HG03064 (cell line): Measurements from ENCODE around the gene CCDC146.
A peak's percentile ranks its signal among the peaks of the same experiment; 100 is the strongest.
"Not testable (repeated sequence)": the region's sequence is repeated elsewhere in the genome, so short reads cannot be mapped to it uniquely, and the experiment has no call there.

ENCODE experiments used
- ATAC-seq: cut with Tn5 transposase; IDR thresholded peaks from one replicate; pipeline ENCODE4 v1.9.1; 2021; ENCODE audit warnings: low read depth; ENCODE audit not compliant: unreplicated experiment

Gene CCDC146

GRCh38 chr7:77199013-77199966 is 76.9 kb downstream of the CCDC146 start, which contains the start of gene FGL2:
TSS of gene FGL2 (minus strand) at chr7:77199819. CDS start at chr7:77199793, 26 bp downstream.
- no peak for ATAC-seq

- ATAC-seq, result no peak
Measured at GRCh38 chr7:77200542-77200941, 78.1 kb downstream of the CCDC146 start.

- ATAC-seq, result peak; percentile 82
Measured at GRCh38 chr7:77202481-77202976, 80.1 kb downstream of the CCDC146 start.

- no peak for ATAC-seq
Measured at GRCh38 chr7:77205706-77206105, 83.3 kb downstream of the CCDC146 start.

GRCh38 chr7:77208416-77208815 is 86.0 kb downstream of the CCDC146 start:
- no peak for ATAC-seq

GRCh38 chr7:77209479-77210139 is 87.2 kb downstream of the CCDC146 start:
- no peak for ATAC-seq

- no peak for ATAC-seq
Measured at GRCh38 chr7:77216181-77216845, 93.9 kb downstream of the CCDC146 start.

GRCh38 chr7:77217474-77218185 is 95.2 kb downstream of the CCDC146 start:
- ATAC-seq, result no peak

GRCh38 chr7:77219701-77220331 is 97.4 kb downstream of the CCDC146 start:
- not testable (repeated sequence) for ATAC-seq

- ATAC-seq, result no peak
Measured at GRCh38 chr7:77222065-77222464, 99.7 kb downstream of the CCDC146 start.

GRCh38 chr7:77222819-77223218 is 100.4 kb downstream of the CCDC146 start:
- ATAC-seq, result no peak

GRCh38 chr7:77223261-77223660 is 100.8 kb downstream of the CCDC146 start:
- ATAC-seq, result no peak

GRCh38 chr7:77226357-77226839 is 104.0 kb downstream of the CCDC146 start:
- ATAC-seq, result no peak

- ATAC-seq, result not testable (repeated sequence)
Measured at GRCh38 chr7:77228795-77229194, 106.4 kb downstream of the CCDC146 start.

GRCh38 chr7:77232467-77232866 is 110.1 kb downstream of the CCDC146 start:
- ATAC-seq, result no peak

GRCh38 chr7:77235276-77235675 is 112.9 kb downstream of the CCDC146 start:
- ATAC-seq, result no peak

- no peak for ATAC-seq
Measured at GRCh38 chr7:77238703-77239136, 116.3 kb downstream of the CCDC146 start.

GRCh38 chr7:77239471-77239870 is 117.1 kb downstream of the CCDC146 start:
- ATAC-seq, result no peak

GRCh38 chr7:77242068-77242467 is 119.7 kb downstream of the CCDC146 start:
- no peak for ATAC-seq

GRCh38 chr7:77242554-77242953 is 120.1 kb downstream of the CCDC146 start:
- no peak for ATAC-seq
